Central memory CD8-positive, alpha-beta T cell (primary cell): ENCODE results near the gene L1CAM.

Experiments used
- ATAC-seq: fragments of 150-1000 bp; cut with Tn5 transposase; replicated peaks from 2 replicates; pipeline ENCODE4 v1.10.0; 2022; ENCODE audit warnings: mild to moderate bottlenecking, moderate FRiP score, moderate number of reproducible peaks; ENCODE audit not compliant: poor library complexity, severe bottlenecking; ENCODE audit errors: extremely low read depth
- DNase-seq, 2 donors: peaks; one replicate each; pipeline ENCODE4 v3.0.0; 2021; ENCODE audit warnings: low spot score in 2 of 2
- H3K27ac Mint-ChIP-seq: one replicate; pipeline ENCODE4 v1.8.0; 2022; ENCODE audit warnings: low read depth, mild to moderate bottlenecking, moderate library complexity, mixed read lengths
- H3K27me3 Mint-ChIP-seq: one replicate; pipeline ENCODE4 v1.8.0; 2022; ENCODE audit warnings: mixed read lengths
- H3K36me3 Mint-ChIP-seq: one replicate; pipeline ENCODE4 v1.8.0; 2022; ENCODE audit warnings: mild to moderate bottlenecking, moderate library complexity, mixed read lengths; ENCODE audit not compliant: insufficient read depth
- H3K4me1 Mint-ChIP-seq: one replicate; pipeline ENCODE4 v1.8.0; 2022; ENCODE audit warnings: mixed read lengths
- H3K4me3 Mint-ChIP-seq: one replicate; pipeline ENCODE4 v1.8.0; 2022; ENCODE audit warnings: mild to moderate bottlenecking, moderate library complexity, mixed read lengths
- H3K9me3 Mint-ChIP-seq: one replicate; pipeline ENCODE4 v1.8.0; 2022; ENCODE audit warnings: mixed read lengths

The L1CAM gene

GRCh38 chrX:153861151-153861550 is 24.8 kb downstream of the L1CAM start:
- no peak for DNase-seq
- H3K4me3 Mint-ChIP-seq, result no peak overlapping the region
- peaks cover 10% of the 10 kb centered on the region for H3K4me1 Mint-ChIP-seq
- H3K9me3 Mint-ChIP-seq, result no peaks in the 10 kb centered on the region
- no peak overlapping the region for H3K27ac Mint-ChIP-seq
- H3K36me3 Mint-ChIP-seq, result no peaks in the 10 kb centered on the region
- H3K27me3 Mint-ChIP-seq, result no peaks in the 10 kb centered on the region
- ATAC-seq, result no peak

- Mint-ChIP-seq H3K27ac (peak overlapping the region; percentile 88), H3K36me3 (no peaks in the 10 kb centered on the region), H3K4me1 (peaks cover 10% of the 10 kb centered on the region), H3K27me3 (no peaks in the 10 kb centered on the region), H3K9me3 (no peaks in the 10 kb centered on the region), H3K4me3 (no peak overlapping the region)
- ATAC-seq (no peak), DNase-seq (no peak)
Measured at GRCh38 chrX:153857348-153857903, 28.5 kb downstream of the L1CAM start.

DNA sequence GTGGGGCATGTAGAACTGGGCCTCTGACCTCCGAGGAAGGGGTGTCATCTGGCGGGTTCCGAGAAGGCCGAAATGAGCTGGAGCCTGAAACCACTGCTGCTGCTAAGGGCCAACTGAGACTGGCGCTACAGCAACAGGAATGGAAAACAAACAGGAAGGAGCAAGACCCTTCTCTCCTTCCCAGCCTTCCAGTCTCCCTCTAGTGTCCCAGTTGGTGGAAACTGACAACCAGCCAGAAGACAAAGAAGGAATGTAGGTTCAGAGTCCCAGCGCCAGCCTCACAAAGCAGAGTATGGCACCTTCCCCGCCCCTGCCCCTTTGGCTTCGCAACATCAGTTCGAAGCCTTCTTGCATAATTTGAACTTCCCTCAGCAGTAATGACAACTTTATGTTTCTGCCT is 31.3 kb downstream of the L1CAM start:
- Mint-ChIP-seq H3K36me3 (no peaks in the 10 kb centered on the region), H3K9me3 (no peaks in the 10 kb centered on the region), H3K27ac (no peak overlapping the region), H3K4me3 (no peak overlapping the region), H3K4me1 (peaks cover 10% of the 10 kb centered on the region), H3K27me3 (no peaks in the 10 kb centered on the region)
- no peak for ATAC-seq
- no peak for DNase-seq

DNA sequence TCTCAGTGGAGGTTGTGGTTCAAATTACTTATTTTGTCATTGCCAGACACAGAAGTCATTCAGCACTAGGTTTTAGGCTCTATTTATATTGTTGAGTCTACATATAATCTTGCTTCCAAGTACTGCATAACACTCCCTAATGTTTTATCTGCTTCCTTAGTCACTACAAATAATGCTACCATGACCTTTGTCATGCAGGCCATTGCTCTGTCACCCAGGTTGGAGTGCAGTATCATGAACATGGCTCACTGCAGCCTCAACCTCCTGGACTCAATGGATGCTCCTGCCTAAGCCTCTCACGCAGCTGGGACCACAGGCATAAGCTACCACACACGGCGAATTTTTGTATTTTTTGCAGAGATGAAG is 32.1 kb downstream of the L1CAM start:
- no peaks in the 10 kb centered on the region for H3K9me3 Mint-ChIP-seq
- peaks cover 10% of the 10 kb centered on the region for H3K4me1 Mint-ChIP-seq
- H3K4me3 Mint-ChIP-seq, result no peak overlapping the region
- H3K27me3 Mint-ChIP-seq, result no peaks in the 10 kb centered on the region
- H3K36me3 Mint-ChIP-seq, result no peaks in the 10 kb centered on the region
- no peak overlapping the region for H3K27ac Mint-ChIP-seq
- ATAC-seq (no peak), DNase-seq (no peak)

GRCh38 chrX:153853180-153853901 is 32.6 kb downstream of the L1CAM start:
- H3K27ac Mint-ChIP-seq, result no peak overlapping the region
- peaks cover 10% of the 10 kb centered on the region for H3K4me1 Mint-ChIP-seq
- ATAC-seq, result no peak
- no peaks in the 10 kb centered on the region for H3K36me3 Mint-ChIP-seq
- no peaks in the 10 kb centered on the region for H3K27me3 Mint-ChIP-seq
- H3K4me3 Mint-ChIP-seq, result no peak overlapping the region
- H3K9me3 Mint-ChIP-seq, result no peaks in the 10 kb centered on the region
- no peak for DNase-seq

GRCh38 chrX:153851981-153852380 is 34.0 kb downstream of the L1CAM start:
- Mint-ChIP-seq H3K9me3 (no peaks in the 10 kb centered on the region), H3K4me1 (peaks cover 3% of the 10 kb centered on the region), H3K27me3 (no peaks in the 10 kb centered on the region), H3K36me3 (no peaks in the 10 kb centered on the region), H3K4me3 (no peak overlapping the region), H3K27ac (no peak overlapping the region)
- DNase-seq, result no peak
- no peak for ATAC-seq

DNA sequence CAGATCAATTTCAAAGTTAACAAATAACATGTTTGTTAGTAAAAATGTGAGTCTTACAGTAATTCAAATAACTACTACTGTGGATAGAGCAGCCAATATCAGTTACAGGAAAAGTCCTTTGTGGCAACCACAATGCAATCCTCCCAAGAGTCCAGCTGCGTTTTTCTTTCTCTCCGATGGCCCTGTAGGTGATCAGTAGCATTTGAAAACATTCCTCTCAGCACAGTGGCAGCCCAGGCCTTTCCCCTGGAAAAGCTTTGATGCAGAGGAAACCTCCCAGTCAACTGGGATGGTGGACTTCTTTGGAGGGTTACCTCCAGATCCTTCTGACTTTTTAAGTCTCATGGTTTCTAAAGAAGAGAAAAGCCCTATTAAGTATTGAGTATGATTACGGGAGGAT is 37.6 kb downstream of the L1CAM start:
- Mint-ChIP-seq H3K27me3 (no peaks in the 10 kb centered on the region), H3K4me3 (no peak overlapping the region), H3K4me1 (no peaks in the 10 kb centered on the region), H3K9me3 (no peaks in the 10 kb centered on the region), H3K27ac (no peak overlapping the region), H3K36me3 (no peaks in the 10 kb centered on the region)
- DNase-seq (no peak), ATAC-seq (no peak)

DNA sequence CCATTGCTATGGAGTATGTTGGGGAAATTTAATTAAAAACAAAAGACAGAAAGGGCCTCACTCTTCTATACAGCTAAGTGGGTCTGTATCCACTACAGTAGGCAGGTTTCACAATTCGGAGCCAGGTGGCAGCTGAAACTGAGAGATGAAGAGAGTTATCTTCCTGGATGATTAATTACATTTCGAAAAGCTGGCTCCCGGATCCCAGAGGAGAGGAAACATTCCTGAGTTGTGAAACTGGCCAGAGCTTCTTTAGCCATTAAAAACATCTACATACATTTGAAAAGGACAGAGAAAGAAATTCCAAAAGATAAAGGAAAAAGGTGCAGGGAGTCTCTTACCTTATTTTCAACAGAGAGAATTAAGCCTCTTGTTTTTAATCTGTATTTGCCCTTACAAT is 40.1 kb downstream of the L1CAM start:
- Mint-ChIP-seq H3K4me1 (no peaks in the 10 kb centered on the region), H3K4me3 (no peak overlapping the region), H3K27me3 (no peaks in the 10 kb centered on the region), H3K9me3 (no peaks in the 10 kb centered on the region), H3K27ac (no peak overlapping the region), H3K36me3 (no peaks in the 10 kb centered on the region)
- no peak for DNase-seq
- no peak for ATAC-seq

GRCh38 chrX:153845195-153845594 is 40.8 kb downstream of the L1CAM start:
- Mint-ChIP-seq H3K27me3 (no peaks in the 10 kb centered on the region), H3K9me3 (no peaks in the 10 kb centered on the region), H3K4me1 (no peaks in the 10 kb centered on the region), H3K27ac (no peak overlapping the region), H3K36me3 (no peaks in the 10 kb centered on the region), H3K4me3 (no peak overlapping the region)
- DNase-seq (no peak), ATAC-seq (no peak)

DNA sequence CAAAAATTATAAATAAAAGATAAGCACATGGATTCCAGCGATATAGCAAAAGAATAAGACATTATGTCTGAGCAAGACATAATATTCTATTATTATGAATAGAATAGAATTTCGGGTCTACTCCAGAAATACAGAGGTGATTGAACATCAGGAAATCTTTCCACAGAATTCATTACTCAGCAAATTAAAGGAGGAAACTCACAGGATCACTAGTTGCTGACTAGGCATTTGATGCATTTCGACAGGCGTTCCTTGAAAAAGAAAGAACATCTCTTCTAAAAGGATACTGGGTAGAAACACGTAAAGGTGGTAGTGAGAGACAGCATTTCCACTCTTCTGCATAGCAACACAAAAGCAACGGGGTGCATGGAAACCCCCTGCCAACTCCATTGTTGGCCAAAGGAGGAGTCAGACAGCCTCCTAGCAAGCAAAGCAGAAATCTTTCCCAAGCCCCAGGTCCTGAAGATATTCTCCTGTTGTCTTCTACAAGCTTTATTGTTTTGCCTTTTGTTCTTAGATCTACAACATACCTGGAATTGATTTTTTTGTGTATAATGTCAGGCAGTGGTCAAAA is 41.4 kb downstream of the L1CAM start:
- H3K36me3 Mint-ChIP-seq, result no peaks in the 10 kb centered on the region
- no peak overlapping the region for H3K4me3 Mint-ChIP-seq
- H3K4me1 Mint-ChIP-seq, result no peaks in the 10 kb centered on the region
- no peak overlapping the region for H3K27ac Mint-ChIP-seq
- DNase-seq (no peak), ATAC-seq (no peak)
- H3K9me3 Mint-ChIP-seq, result no peaks in the 10 kb centered on the region
- H3K27me3 Mint-ChIP-seq, result no peaks in the 10 kb centered on the region

- H3K4me3 Mint-ChIP-seq, result no peak overlapping the region
- no peak for ATAC-seq
Measured at GRCh38 chrX:153836921-153837320, 49.1 kb downstream of the L1CAM start.

GRCh38 chrX:153832728-153833127 is 53.2 kb downstream of the L1CAM start:
- Mint-ChIP-seq H3K36me3 (peaks cover 3% of the 10 kb centered on the region), H3K27me3 (no peaks in the 10 kb centered on the region), H3K4me3 (no peak overlapping the region), H3K4me1 (peaks cover 2% of the 10 kb centered on the region), H3K9me3 (no peaks in the 10 kb centered on the region), H3K27ac (no peak overlapping the region)
- ATAC-seq, result no peak
- no peak for DNase-seq

More at GRCh38 chrX:153836921-153837320, 49.1 kb downstream of the L1CAM start:
- no peak overlapping the region for H3K27ac Mint-ChIP-seq
- no peaks in the 10 kb centered on the region for H3K9me3 Mint-ChIP-seq
- no peaks in the 10 kb centered on the region for H3K4me1 Mint-ChIP-seq
- H3K36me3 Mint-ChIP-seq, result no peaks in the 10 kb centered on the region
- DNase-seq, result no peak
- no peaks in the 10 kb centered on the region for H3K27me3 Mint-ChIP-seq

DNA sequence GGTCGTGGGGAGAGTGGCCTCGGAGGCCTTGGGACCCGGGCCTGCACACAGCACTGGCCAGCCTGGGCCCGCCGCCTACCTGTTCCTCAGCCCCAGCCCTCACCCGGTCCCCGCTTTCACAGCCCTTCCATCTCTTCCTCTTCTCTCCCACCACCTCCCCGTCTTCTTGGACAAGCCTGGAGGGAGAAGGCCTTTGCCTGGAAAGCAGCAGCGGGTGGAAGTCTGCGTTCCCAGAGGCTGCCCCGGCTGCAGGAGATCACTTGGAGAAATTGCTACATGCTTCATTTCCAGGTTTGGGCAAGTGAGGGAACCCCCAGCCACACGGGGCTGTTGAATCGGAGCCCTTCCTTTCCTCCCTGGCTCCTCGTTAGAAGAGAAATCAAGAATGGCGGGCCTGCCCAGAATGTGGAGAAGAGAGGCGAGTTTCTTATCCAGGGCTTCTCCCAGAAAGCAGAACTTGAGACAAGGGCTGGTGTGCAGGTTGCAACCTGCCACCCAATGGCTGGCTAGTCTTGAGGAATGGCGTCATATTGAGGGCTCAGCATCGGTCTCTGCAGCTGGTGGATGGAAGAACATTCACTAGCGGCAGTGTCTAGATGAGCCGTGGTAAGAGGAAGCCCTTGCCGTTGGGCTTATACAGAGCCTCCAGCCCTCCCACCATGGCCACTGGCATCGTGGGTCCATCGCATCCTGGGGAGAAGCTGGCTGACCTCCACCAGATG is 54.4 kb downstream of the L1CAM start:
- ATAC-seq (no peak), DNase-seq (no peak)
- Mint-ChIP-seq H3K36me3 (peaks cover 3% of the 10 kb centered on the region), H3K27me3 (no peaks in the 10 kb centered on the region), H3K27ac (no peak overlapping the region), H3K4me1 (peaks cover 12% of the 10 kb centered on the region), H3K4me3 (peak overlapping the region; percentile 56), H3K9me3 (no peaks in the 10 kb centered on the region)
